Measurements from ENCODE around the gene PLCL2.

The PLCL2 gene

GRCh38 chr3:16868513-16868912 lies 16.2 kb upstream of the PLCL2 start:
- no peak for DNase-seq

GRCh38 chr3:16869261-16870005 lies 15.3 kb upstream of the PLCL2 start:
- no peak for DNase-seq

- no peak for DNase-seq
Observed at GRCh38 chr3:16871915-16872842, 12.6 kb upstream of the PLCL2 start.

GRCh38 chr3:16873872-16874271 lies 10.9 kb upstream of the PLCL2 start:
- no peak for DNase-seq

- no peak for DNase-seq
Observed at GRCh38 chr3:16875876-16876550, 8.7 kb upstream of the PLCL2 start.

GRCh38 chr3:16877505-16877904 lies 7.2 kb upstream of the PLCL2 start:
- no peak for DNase-seq

- DNase-seq: no peak
Observed at GRCh38 chr3:16877911-16878310, 6.8 kb upstream of the PLCL2 start.

- no peak for DNase-seq
Observed at GRCh38 chr3:16881896-16882630, 2.7 kb upstream of the PLCL2 start.

- no peak for DNase-seq
Observed at GRCh38 chr3:16883057-16883722, 1.6 kb upstream of the PLCL2 start.

GRCh38 chr3:16883723-16884083 lies 1.1 kb upstream of the PLCL2 start:
- DNase-seq: no peak

GRCh38 chr3:16884084-16884747 lies 539 bp upstream of the PLCL2 start:
- DNase-seq: no peak

- no peak for DNase-seq
Observed at GRCh38 chr3:16885593-16886302, 993 bp downstream of the PLCL2 start.

GRCh38 chr3:16886303-16886683 lies 1.5 kb downstream of the PLCL2 start:
- DNase-seq: no peak

- no peak for DNase-seq
Observed at GRCh38 chr3:16887130-16887529, 2.4 kb downstream of the PLCL2 start.

GRCh38 chr3:16888356-16888755 lies 3.6 kb downstream of the PLCL2 start:
- DNase-seq: no peak

- no peak for DNase-seq
Observed at GRCh38 chr3:16888785-16889607, 4.2 kb downstream of the PLCL2 start.

GRCh38 chr3:16890597-16891333 lies 6.0 kb downstream of the PLCL2 start:
- no peak for DNase-seq

GRCh38 chr3:16893618-16894200 lies 9.0 kb downstream of the PLCL2 start:
- DNase-seq: no peak

- no peak for DNase-seq
Observed at GRCh38 chr3:16896094-16896627, 11.4 kb downstream of the PLCL2 start.
